ENCODE data around the gene IQSEC3. TPM values are rescaled to one million over a fixed set of nuclear protein-coding genes. Genes with fewer than 3 reads are reported as not detected.
A peak's percentile ranks its signal among the peaks of the same experiment; 100 is the strongest.
"Not testable (repeated sequence)": the region's sequence is repeated elsewhere in the genome, so short reads cannot be mapped to it uniquely, and the experiment has no call there.

Gene IQSEC3
- total RNA-seq, 2 donors from 2014 or later = 0.10 to 3.8 TPM

GRCh38 chr12:77769-78383, 11.3 kb downstream of the IQSEC3 start:
- DNase-seq; H3K4me1 Mint-ChIP-seq (ENCODE audit: low read depth); H3K9me3 Mint-ChIP-seq; H3K4me3 Mint-ChIP-seq; H3K27ac Mint-ChIP-seq; H3K36me3 Mint-ChIP-seq (ENCODE audit: insufficient read depth in 2 of 2): not testable (repeated sequence)
- H3K27me3 Mint-ChIP-seq (ENCODE audit: low read depth) = peaks cover 54% of the 10 kb centered on the region
- peak in 1 of 2 donors; percentile 41 for ATAC-seq (replicated peaks in 1 of 2)

- H3K4me3 Mint-ChIP-seq = no peak overlapping the region
- H3K36me3 Mint-ChIP-seq (ENCODE audit: insufficient read depth in 2 of 2) = no peaks in the 10 kb centered on the region
- ATAC-seq (replicated peaks in 1 of 2) (no peak), DNase-seq (no peak)
- H3K27me3 Mint-ChIP-seq (ENCODE audit: low read depth) = peaks cover 54% of the 10 kb centered on the region
- no peaks in the 10 kb centered on the region for H3K4me1 Mint-ChIP-seq (ENCODE audit: low read depth)
- no peaks in the 10 kb centered on the region for H3K9me3 Mint-ChIP-seq
- no peak overlapping the region for H3K27ac Mint-ChIP-seq
These were observed 12.4 kb downstream of the IQSEC3 start for GRCh38 chr12:78981-79380.

- no peak overlapping the region for H3K4me3 Mint-ChIP-seq
- ATAC-seq (replicated peaks in 1 of 2) = no peak
- no peak for DNase-seq
- no peaks in the 10 kb centered on the region for H3K4me1 Mint-ChIP-seq (ENCODE audit: low read depth)
- peaks cover 38% of the 10 kb centered on the region for H3K27me3 Mint-ChIP-seq (ENCODE audit: low read depth)
- H3K36me3 Mint-ChIP-seq (ENCODE audit: insufficient read depth in 2 of 2) = no peaks in the 10 kb centered on the region
- no peak overlapping the region for H3K27ac Mint-ChIP-seq
- no peaks in the 10 kb centered on the region for H3K9me3 Mint-ChIP-seq
These were observed 14.2 kb downstream of the IQSEC3 start for GRCh38 chr12:80681-81190.

GRCh38 chr12:82740-83139, 16.2 kb downstream of the IQSEC3 start:
- Mint-ChIP-seq H3K27ac (no peak overlapping the region), H3K4me3 (no peak overlapping the region)

GRCh38 chr12:84056-84455, 17.5 kb downstream of the IQSEC3 start:
- no peak for ATAC-seq (replicated peaks in 1 of 2)
- no peak overlapping the region for H3K27ac Mint-ChIP-seq
- H3K4me1 Mint-ChIP-seq (ENCODE audit: low read depth) = no peaks in the 10 kb centered on the region
- H3K27me3 Mint-ChIP-seq (ENCODE audit: low read depth) = peaks cover 28% of the 10 kb centered on the region
- no peak overlapping the region for H3K4me3 Mint-ChIP-seq
- no peak for DNase-seq
- H3K36me3 Mint-ChIP-seq (ENCODE audit: insufficient read depth in 2 of 2) = no peaks in the 10 kb centered on the region
- H3K9me3 Mint-ChIP-seq = no peaks in the 10 kb centered on the region

More at GRCh38 chr12:82740-83139, 16.2 kb downstream of the IQSEC3 start:
- ATAC-seq (replicated peaks in 1 of 2) = no peak
- Mint-ChIP-seq H3K36me3 (ENCODE audit: insufficient read depth in 2 of 2) (no peaks in the 10 kb centered on the region), H3K27me3 (ENCODE audit: low read depth) (peaks cover 30% of the 10 kb centered on the region), H3K9me3 (no peaks in the 10 kb centered on the region), H3K4me1 (ENCODE audit: low read depth) (no peaks in the 10 kb centered on the region)
- no peak for DNase-seq

GRCh38 chr12:85191-85666, 18.7 kb downstream of the IQSEC3 start:
- no peak overlapping the region for H3K27ac Mint-ChIP-seq

GRCh38 chr12:87315-87714, 20.7 kb downstream of the IQSEC3 start:
- Mint-ChIP-seq H3K27ac (no peak overlapping the region), H3K4me1 (ENCODE audit: low read depth) (no peaks in the 10 kb centered on the region), H3K9me3 (peaks cover 2 to 3% of the 10 kb centered on the region in 2 donors), H3K36me3 (ENCODE audit: insufficient read depth in 2 of 2) (no peaks in the 10 kb centered on the region), H3K4me3 (no peak overlapping the region), H3K27me3 (ENCODE audit: low read depth) (peaks cover 6% of the 10 kb centered on the region)
- ATAC-seq (replicated peaks in 1 of 2) (no peak), DNase-seq (no peak)

More at GRCh38 chr12:85191-85666, 18.7 kb downstream of the IQSEC3 start:
- ATAC-seq (replicated peaks in 1 of 2) (no peak), DNase-seq (no peak)
- Mint-ChIP-seq H3K4me1 (ENCODE audit: low read depth) (no peaks in the 10 kb centered on the region), H3K4me3 (no peak overlapping the region), H3K9me3 (peaks cover 2 to 3% of the 10 kb centered on the region in 2 donors), H3K36me3 (ENCODE audit: insufficient read depth in 2 of 2) (no peaks in the 10 kb centered on the region), H3K27me3 (ENCODE audit: low read depth) (peaks cover 18% of the 10 kb centered on the region)

- Mint-ChIP-seq H3K9me3 (peaks cover 2 to 3% of the 10 kb centered on the region in 2 donors), H3K27me3 (ENCODE audit: low read depth) (peaks cover 6% of the 10 kb centered on the region), H3K4me3 (no peak overlapping the region), H3K36me3 (ENCODE audit: insufficient read depth in 2 of 2) (no peaks in the 10 kb centered on the region), H3K4me1 (ENCODE audit: low read depth) (no peaks in the 10 kb centered on the region), H3K27ac (no peak overlapping the region)
- DNase-seq (no peak), ATAC-seq (replicated peaks in 1 of 2) (no peak)
These were observed 21.3 kb downstream of the IQSEC3 start for GRCh38 chr12:87856-88255.

GRCh38 chr12:89653-90052, 23.1 kb downstream of the IQSEC3 start:
- Mint-ChIP-seq H3K27ac (no peak overlapping the region), H3K36me3 (ENCODE audit: insufficient read depth in 2 of 2) (no peaks in the 10 kb centered on the region), H3K4me1 (ENCODE audit: low read depth) (no peaks in the 10 kb centered on the region), H3K9me3 (peaks cover 3 to 4% of the 10 kb centered on the region in 2 donors), H3K4me3 (no peak overlapping the region), H3K27me3 (ENCODE audit: low read depth) (peaks cover 6% of the 10 kb centered on the region)
- no peak for DNase-seq
- no peak for ATAC-seq (replicated peaks in 1 of 2)

GRCh38 chr12:91213-91612, 24.6 kb downstream of the IQSEC3 start:
- Mint-ChIP-seq H3K27me3 (ENCODE audit: low read depth) (peaks cover 17% of the 10 kb centered on the region), H3K9me3 (peaks cover 3 to 4% of the 10 kb centered on the region in 2 donors), H3K4me1 (ENCODE audit: low read depth) (no peaks in the 10 kb centered on the region), H3K36me3 (ENCODE audit: insufficient read depth in 2 of 2) (no peaks in the 10 kb centered on the region), H3K27ac (no peak overlapping the region), H3K4me3 (no peak overlapping the region)
- DNase-seq (no peak), ATAC-seq (replicated peaks in 1 of 2) (no peak)

- ATAC-seq (replicated peaks in 1 of 2) = no peak
- H3K27ac Mint-ChIP-seq = no peak overlapping the region
- no peak for DNase-seq
- H3K4me3 Mint-ChIP-seq = no peak overlapping the region
- H3K36me3 Mint-ChIP-seq (ENCODE audit: insufficient read depth in 2 of 2) = no peaks in the 10 kb centered on the region
- H3K27me3 Mint-ChIP-seq (ENCODE audit: low read depth) = peaks cover 11% of the 10 kb centered on the region
- H3K4me1 Mint-ChIP-seq (ENCODE audit: low read depth) = no peaks in the 10 kb centered on the region
- H3K9me3 Mint-ChIP-seq = peaks cover 3 to 4% of the 10 kb centered on the region in 2 donors
These were observed 26.9 kb downstream of the IQSEC3 start for GRCh38 chr12:93266-94005.

GRCh38 chr12:96543-96942, 30.0 kb downstream of the IQSEC3 start:
- H3K4me1 Mint-ChIP-seq (ENCODE audit: low read depth) = no peaks in the 10 kb centered on the region
- no peak overlapping the region for H3K4me3 Mint-ChIP-seq
- no peak overlapping the region for H3K27ac Mint-ChIP-seq
- no peak for DNase-seq
- H3K9me3 Mint-ChIP-seq = peaks cover 0 to 2% of the 10 kb centered on the region in 2 donors
- no peaks in the 10 kb centered on the region for H3K36me3 Mint-ChIP-seq (ENCODE audit: insufficient read depth in 2 of 2)
- no peak for ATAC-seq (replicated peaks in 1 of 2)
- peaks cover 26% of the 10 kb centered on the region for H3K27me3 Mint-ChIP-seq (ENCODE audit: low read depth)

GRCh38 chr12:98924-99352, 32.4 kb downstream of the IQSEC3 start:
- ATAC-seq (replicated peaks in 1 of 2) = no peak
- Mint-ChIP-seq H3K4me3 (no peak overlapping the region), H3K9me3 (peaks cover 1 to 2% of the 10 kb centered on the region in 2 donors), H3K4me1 (ENCODE audit: low read depth) (peaks cover 2% of the 10 kb centered on the region), H3K27ac (no peak overlapping the region), H3K27me3 (ENCODE audit: low read depth) (peaks cover 26% of the 10 kb centered on the region), H3K36me3 (ENCODE audit: insufficient read depth in 2 of 2) (peaks cover 0 to 2% of the 10 kb centered on the region in 2 donors)
- DNase-seq = no peak
